ENCODE measurements around the gene DNASE2B. TPM values are rescaled to one million over a fixed set of nuclear protein-coding genes. Genes with fewer than 3 reads are reported as not detected.

The DNASE2B gene, protein sequence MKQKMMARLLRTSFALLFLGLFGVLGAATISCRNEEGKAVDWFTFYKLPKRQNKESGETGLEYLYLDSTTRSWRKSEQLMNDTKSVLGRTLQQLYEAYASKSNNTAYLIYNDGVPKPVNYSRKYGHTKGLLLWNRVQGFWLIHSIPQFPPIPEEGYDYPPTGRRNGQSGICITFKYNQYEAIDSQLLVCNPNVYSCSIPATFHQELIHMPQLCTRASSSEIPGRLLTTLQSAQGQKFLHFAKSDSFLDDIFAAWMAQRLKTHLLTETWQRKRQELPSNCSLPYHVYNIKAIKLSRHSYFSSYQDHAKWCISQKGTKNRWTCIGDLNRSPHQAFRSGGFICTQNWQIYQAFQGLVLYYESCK
- 0.15 and 0.17 TPM in 2 replicates for total RNA-seq

DNA sequence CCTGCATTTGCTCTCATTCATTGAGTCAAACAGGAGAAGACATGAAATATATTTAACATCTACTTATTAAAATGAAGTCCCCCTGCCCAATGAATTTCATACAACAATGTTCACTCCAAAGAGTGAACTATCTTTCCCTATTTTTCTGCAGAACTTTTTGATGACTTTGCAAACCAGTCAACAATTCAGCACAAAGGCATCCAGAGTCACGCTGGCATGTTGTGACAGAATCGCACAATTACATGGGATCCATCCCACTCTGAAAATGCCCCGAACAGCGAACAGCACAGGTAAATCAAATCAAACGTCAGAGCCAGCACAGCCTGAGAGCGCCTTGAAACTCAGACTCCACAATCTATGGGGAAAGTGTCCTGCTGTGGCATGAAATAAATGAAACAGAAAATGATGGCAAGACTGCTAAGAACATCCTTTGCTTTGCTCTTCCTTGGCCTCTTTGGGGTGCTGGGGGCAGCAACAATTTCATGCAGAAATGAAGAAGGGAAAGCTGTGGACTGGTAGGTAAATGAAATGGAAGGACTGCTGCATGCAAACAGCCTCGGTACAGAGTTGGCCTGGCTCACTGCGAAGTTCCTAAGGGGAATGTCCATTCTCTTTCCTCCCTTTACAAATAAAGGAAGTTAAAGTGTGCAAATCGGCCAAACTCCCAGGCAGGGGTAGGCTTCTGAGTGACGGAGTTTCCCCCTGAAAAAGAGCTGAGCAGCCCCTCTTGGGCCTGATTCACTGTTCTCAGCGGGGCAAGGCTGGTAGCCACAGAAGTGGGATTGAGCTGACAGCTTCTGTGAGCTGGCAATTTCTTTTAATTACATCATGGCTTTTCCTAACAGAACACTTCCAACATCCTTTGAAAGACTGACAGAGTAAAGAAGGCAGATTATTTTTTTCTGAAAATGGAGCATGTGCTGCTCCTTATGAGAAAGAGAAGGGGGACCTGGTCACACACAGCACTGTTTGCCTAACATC is at the start of gene DNASE2B:
DNASE2B (plus strand) TSS at position 310 of the 981 bp plus-strand sequence; CDS start at position 391, 81 bp downstream.

Other genes starting within 250 kb of the DNASE2B start
- 2.1 and 2.5 TPM in 2 replicates for gene SAMD13, start 96.8 kb upstream of the DNASE2B start, total RNA-seq
- gene RPF1, start 80.8 kb downstream of the DNASE2B start, total RNA-seq = 45.0 and 52.6 TPM in 2 replicates
- gene SPATA1, start 107.9 kb downstream of the DNASE2B start, total RNA-seq = not detected in 2 replicates
- 110 and 123 TPM in 2 replicates for gene GNG5, start 108.1 kb downstream of the DNASE2B start, total RNA-seq
- gene CTBS, start 176.0 kb downstream of the DNASE2B start, total RNA-seq = 6.9 and 7.0 TPM in 2 replicates

All from bronchus fibroblast of lung (primary cell).